Measurements from ENCODE around the gene OPTN.

OPTN gene

DNA sequence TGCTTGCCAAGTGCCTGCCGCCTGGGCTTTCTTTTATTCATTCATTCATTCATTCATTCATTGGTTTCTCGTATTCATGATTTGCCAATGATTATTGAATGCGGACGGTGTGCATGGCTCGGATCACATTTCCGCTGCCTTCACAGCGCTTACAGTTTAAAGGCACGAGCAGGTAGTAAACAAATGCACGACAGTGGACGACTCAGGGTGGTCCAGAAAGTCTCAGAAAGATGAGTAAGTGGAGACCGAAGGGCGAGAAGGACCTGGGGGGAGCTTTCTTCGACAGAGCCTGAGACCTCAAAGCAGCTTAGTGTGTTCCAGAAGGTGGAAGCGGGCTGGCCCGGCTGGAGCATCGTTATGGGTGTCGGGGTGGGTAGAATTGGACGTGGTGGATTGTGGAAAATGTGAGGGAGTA is 61.9 kb downstream of the OPTN start:
- H3K9me3 Mint-ChIP-seq = no peaks in the 10 kb centered on the region
- no peak overlapping the region for H3K27ac Mint-ChIP-seq
- peak overlapping the region; percentile 78 to 85 for H3K4me3 Mint-ChIP-seq
- H3K4me1 Mint-ChIP-seq = peaks cover 14 to 21% of the 10 kb centered on the region in 2 donors
- ATAC-seq (replicated peaks) = peak; percentile 8 to 16
- H3K36me3 Mint-ChIP-seq = peaks cover 1 to 11% of the 10 kb centered on the region in 2 donors
- no peak for DNase-seq
- peaks cover 8 to 10% of the 10 kb centered on the region in 2 donors for H3K27me3 Mint-ChIP-seq

DNA sequence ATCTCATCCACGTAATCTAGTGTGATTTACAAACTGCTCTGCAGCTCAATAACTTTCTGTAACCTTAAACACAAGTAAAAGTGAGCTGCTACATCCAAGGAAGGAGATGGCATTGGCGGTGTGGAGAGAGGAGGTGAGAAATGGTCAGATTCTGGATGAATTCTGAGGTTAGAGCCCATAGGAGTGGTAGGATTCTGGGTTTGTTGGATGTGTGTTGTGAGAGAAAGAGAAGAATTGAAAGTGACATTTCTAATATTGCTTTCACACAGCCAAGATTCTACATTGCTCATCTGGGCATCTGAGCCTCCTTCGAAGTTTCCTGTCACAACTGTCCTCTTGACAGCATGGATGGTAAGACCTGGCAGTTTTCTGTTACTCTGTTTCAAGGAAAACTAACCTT is 63.9 kb downstream of the OPTN start:
- H3K36me3 Mint-ChIP-seq = peaks cover 5 to 14% of the 10 kb centered on the region in 2 donors
- no peak overlapping the region for H3K4me3 Mint-ChIP-seq
- ATAC-seq (replicated peaks) (no peak), DNase-seq (no peak)
- peaks cover 2 to 8% of the 10 kb centered on the region in 2 donors for H3K27me3 Mint-ChIP-seq
- no peak overlapping the region for H3K27ac Mint-ChIP-seq
- H3K4me1 Mint-ChIP-seq = peaks cover 14 to 21% of the 10 kb centered on the region in 2 donors
- H3K9me3 Mint-ChIP-seq = no peaks in the 10 kb centered on the region

DNA sequence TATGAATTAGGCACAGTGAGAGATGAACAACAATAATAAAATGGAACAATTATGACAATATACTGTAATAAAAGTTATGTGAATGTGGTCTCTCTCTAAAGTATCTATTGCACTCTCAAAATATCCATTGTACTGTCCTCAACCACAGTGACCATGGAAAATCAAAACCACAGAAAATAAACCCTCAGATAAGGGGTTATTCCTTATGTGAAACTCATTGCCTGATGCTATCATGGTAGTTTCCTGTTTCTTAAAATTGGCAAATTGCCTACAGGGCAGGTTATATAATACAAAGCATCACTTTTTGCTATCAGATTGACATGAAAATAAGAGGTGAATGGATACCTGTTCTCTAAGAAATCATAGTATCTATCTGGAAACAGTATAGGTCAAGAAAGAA is 65.2 kb downstream of the OPTN start:
- Mint-ChIP-seq H3K27me3 (peaks cover 0 to 8% of the 10 kb centered on the region in 2 donors), H3K9me3 (no peaks in the 10 kb centered on the region), H3K4me3 (no peak overlapping the region), H3K4me1 (peaks cover 14 to 21% of the 10 kb centered on the region in 2 donors), H3K27ac (no peak overlapping the region), H3K36me3 (peaks cover 5 to 14% of the 10 kb centered on the region in 2 donors)
- DNase-seq (no peak), ATAC-seq (replicated peaks) (no peak)

DNA sequence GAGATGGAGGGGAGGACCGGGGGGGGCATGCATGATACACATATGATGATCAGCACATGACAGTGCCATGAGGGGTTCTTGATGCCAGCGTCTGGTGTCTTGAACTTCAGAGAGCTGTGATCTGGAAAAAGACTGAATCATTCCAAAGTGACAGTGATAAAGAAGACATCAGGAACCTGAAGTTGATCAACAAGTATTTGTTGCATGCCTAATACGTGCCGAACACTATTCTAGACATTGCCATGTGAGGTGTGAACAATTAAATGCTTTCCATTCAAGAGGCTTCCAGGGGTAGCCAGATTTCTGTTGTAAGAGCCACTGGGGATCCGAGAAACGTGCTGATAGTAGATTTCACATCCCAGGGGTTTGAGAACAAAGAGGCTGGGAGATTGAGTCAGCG is 67.6 kb downstream of the OPTN start:
- Mint-ChIP-seq H3K9me3 (no peaks in the 10 kb centered on the region), H3K36me3 (peaks cover 5 to 14% of the 10 kb centered on the region in 2 donors), H3K4me3 (no peak overlapping the region), H3K27me3 (no peaks in the 10 kb centered on the region), H3K4me1 (peaks cover under 1 to 2% of the 10 kb centered on the region in 2 donors), H3K27ac (no peak overlapping the region)
- DNase-seq (no peak), ATAC-seq (replicated peaks) (no peak)

DNA sequence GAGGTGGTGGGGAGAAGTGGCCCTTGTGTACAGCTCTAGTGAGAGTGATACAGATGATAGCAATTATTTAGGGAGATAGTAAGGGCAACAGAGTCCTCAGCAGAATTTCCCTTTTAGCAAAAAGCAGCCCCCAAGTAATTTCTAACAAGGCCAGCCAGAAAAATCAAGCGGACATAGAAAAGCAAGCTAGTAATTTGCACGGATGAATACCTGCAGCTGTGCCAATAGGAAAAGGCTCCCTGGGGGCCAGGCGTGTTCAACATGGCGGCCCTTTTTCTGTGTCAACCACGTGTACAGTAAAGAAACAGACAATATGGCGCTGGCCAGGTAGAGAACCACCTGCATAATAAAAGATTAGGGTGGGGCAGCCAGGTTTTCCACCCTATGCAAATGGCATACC is 68.8 kb downstream of the OPTN start:
- DNase-seq (no peak), ATAC-seq (replicated peaks) (no peak)
- no peaks in the 10 kb centered on the region for H3K9me3 Mint-ChIP-seq
- peaks cover 0 to under 1% of the 10 kb centered on the region in 2 donors for H3K4me1 Mint-ChIP-seq
- H3K27ac Mint-ChIP-seq = no peak overlapping the region
- H3K4me3 Mint-ChIP-seq = no peak overlapping the region
- H3K36me3 Mint-ChIP-seq = peaks cover 12 to 26% of the 10 kb centered on the region in 2 donors
- no peaks in the 10 kb centered on the region for H3K27me3 Mint-ChIP-seq

DNA sequence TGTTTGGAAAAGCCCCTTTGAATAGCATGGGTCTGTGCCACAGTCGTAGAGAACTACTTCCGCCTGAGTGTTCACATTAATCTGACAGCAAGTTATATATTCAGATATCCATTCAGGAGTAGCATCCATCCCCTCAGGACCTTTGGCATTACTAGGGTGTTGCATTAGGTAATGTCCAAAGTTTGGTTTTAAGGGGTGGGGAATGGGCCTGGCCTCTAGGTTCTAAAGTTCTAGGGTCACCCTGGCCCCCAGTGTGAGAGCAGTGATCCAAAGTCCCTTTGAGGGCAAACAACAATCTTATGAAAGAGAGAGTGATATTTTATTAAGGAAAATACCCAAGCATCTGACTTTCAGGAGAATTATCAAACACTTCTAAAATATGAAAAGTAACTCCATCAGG is 73.7 kb downstream of the OPTN start:
- Mint-ChIP-seq H3K4me3 (no peak overlapping the region), H3K27ac (no peak overlapping the region), H3K9me3 (no peaks in the 10 kb centered on the region), H3K27me3 (no peaks in the 10 kb centered on the region), H3K4me1 (no peaks in the 10 kb centered on the region), H3K36me3 (peaks cover 11 to 26% of the 10 kb centered on the region in 2 donors)
- DNase-seq = no peak
- ATAC-seq (replicated peaks) = no peak

DNA sequence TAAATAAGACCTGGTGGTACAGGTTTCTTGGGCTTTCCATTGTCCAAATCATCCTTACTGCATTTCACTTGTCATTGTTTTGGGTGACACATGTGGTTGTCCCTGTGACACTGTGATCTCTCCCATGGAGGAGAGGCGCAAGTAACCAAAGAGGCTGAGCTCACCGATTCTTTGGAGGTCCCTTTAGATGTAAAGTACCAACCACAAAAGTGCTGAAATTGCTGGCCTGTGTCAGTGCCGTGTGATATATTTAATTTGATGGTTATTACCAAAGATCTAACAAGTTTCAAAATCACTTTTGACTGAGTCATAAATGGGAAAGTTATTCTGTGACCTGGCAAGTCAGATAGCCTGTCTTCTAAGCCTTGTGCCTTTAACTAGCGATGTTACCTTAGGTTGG is 80.8 kb downstream of the OPTN start:
- H3K4me1 Mint-ChIP-seq = peaks cover 4 to 8% of the 10 kb centered on the region in 2 donors
- peaks cover 20 to 28% of the 10 kb centered on the region in 2 donors for H3K36me3 Mint-ChIP-seq
- DNase-seq (peak; percentile 9), ATAC-seq (replicated peaks) (peak; percentile 54 to 69)
- no peak overlapping the region for H3K4me3 Mint-ChIP-seq
- no peak overlapping the region for H3K27ac Mint-ChIP-seq
- H3K9me3 Mint-ChIP-seq = peaks cover 0 to 5% of the 10 kb centered on the region in 2 donors
- no peaks in the 10 kb centered on the region for H3K27me3 Mint-ChIP-seq

DNA sequence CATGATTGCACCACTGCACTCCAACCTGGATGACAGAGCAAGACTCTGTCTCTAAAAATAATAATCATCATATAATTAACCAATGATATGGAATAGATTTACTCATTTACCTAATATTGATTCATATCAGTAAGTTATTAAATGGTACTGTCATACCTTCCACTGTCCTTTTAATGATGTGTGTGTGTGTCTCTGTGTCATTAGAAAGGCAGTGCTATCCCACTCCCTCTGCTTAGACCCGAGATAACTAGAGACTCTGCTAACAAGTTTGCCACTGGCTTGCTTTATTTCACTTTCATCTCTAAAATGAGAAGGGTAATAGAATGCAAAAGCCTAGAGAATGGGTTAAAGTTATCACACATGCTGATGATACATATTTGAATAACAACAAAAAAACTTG is 82.5 kb downstream of the OPTN start:
- H3K4me1 Mint-ChIP-seq = peaks cover 4 to 8% of the 10 kb centered on the region in 2 donors
- ATAC-seq (replicated peaks) (no peak), DNase-seq (no peak)
- H3K27me3 Mint-ChIP-seq = no peaks in the 10 kb centered on the region
- H3K4me3 Mint-ChIP-seq = no peak overlapping the region
- peaks cover 4 to 8% of the 10 kb centered on the region in 2 donors for H3K9me3 Mint-ChIP-seq
- H3K27ac Mint-ChIP-seq = no peak overlapping the region
- peaks cover 23 to 43% of the 10 kb centered on the region in 2 donors for H3K36me3 Mint-ChIP-seq

DNA sequence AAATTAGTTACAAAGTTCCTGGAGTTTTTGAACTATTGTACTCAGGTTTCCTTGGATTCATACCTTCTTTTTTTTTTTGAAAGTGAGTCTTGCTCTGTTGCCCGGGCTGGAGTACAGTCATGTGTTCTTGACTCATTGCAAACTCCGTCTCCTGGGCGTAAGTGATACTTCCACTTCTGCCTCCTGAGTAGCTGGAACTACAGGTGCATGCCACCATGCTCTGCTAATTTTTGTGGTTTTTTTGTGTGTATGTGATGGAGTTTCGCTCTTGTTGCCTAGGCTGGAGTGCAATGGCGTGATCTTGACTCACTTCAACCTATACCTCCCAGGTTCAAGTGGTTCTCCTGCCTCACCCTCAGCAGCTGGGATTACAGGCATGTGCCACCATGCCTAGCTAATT is 83.7 kb downstream of the OPTN start:
- H3K36me3 Mint-ChIP-seq = peaks cover 23 to 41% of the 10 kb centered on the region in 2 donors
- peak overlapping the region; percentile 94 for H3K27ac Mint-ChIP-seq
- peaks cover 4 to 8% of the 10 kb centered on the region in 2 donors for H3K9me3 Mint-ChIP-seq
- ATAC-seq (replicated peaks) (peak; percentile 91), DNase-seq (peak; percentile 40)
- H3K4me3 Mint-ChIP-seq = no peak overlapping the region
- H3K27me3 Mint-ChIP-seq = no peaks in the 10 kb centered on the region
- H3K4me1 Mint-ChIP-seq = peaks cover 4 to 8% of the 10 kb centered on the region in 2 donors

DNA sequence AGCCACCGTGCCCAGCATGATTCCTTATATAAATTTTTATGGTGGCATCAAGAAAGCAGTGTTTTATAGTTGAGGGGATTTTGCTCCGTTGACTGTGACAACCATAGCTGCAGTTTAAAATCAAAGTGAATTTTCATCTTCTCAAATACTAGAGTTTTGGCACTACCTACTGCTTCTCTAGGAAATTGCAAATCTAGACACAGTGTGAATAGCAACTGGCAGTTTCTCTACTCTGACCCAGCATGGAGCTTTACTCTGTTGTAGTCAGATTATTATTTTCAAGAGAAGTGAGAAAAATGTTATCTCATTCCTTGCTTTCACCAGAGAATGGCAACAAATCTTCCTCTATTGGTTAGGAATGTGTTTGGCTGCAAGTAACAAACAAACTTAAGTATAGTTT is 84.3 kb downstream of the OPTN start:
- no peak for ATAC-seq (replicated peaks)
- Mint-ChIP-seq H3K4me3 (no peak overlapping the region), H3K4me1 (peaks cover 4 to 8% of the 10 kb centered on the region in 2 donors), H3K27ac (peak overlapping the region; percentile 94), H3K9me3 (peaks cover 4 to 8% of the 10 kb centered on the region in 2 donors), H3K36me3 (peaks cover 21 to 40% of the 10 kb centered on the region in 2 donors), H3K27me3 (no peaks in the 10 kb centered on the region)
- no peak for DNase-seq

DNA sequence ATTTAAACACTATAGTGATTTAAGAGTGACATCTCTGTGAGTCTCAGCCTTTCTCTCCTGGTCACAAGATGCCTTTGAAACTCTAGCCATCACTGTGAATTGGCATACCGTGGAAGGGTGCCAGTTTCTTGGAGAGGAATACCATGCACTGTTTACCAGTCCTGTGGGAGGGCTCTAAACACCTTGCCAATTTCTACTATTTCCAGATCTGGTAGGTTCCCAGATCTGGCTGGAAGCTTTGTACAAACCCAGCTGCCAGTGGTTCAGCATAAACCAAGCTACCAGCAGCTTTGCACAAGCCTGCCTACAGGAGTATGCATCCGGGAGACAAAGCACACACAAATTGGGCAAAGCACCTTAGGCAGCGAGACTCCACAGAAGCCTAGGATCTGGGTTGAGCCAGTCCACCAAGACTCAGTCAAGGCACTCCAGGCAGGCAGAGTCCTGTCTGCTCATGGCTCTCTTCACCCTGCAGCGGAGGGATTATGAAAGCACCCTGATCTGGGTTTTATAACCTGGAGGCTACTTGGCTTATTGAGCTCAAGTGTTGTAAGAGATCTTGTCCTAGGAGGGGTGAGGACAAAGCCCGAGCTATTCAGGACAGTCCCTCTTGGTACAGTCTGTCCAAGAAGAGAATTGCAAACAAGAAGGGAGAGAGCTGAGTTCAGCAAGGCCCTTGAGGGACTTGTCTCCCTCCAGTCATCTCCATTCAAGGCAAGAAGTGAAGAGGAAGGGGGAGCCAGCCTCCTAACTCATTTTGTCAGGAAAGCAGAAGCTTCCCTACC is 85.0 kb downstream of the OPTN start:
- ATAC-seq (replicated peaks) = no peak
- peaks cover 4 to 8% of the 10 kb centered on the region in 2 donors for H3K4me1 Mint-ChIP-seq
- H3K27me3 Mint-ChIP-seq = no peaks in the 10 kb centered on the region
- no peak for DNase-seq
- no peak overlapping the region for H3K27ac Mint-ChIP-seq
- peaks cover 4 to 8% of the 10 kb centered on the region in 2 donors for H3K9me3 Mint-ChIP-seq
- peaks cover 21 to 40% of the 10 kb centered on the region in 2 donors for H3K36me3 Mint-ChIP-seq
- no peak overlapping the region for H3K4me3 Mint-ChIP-seq

DNA sequence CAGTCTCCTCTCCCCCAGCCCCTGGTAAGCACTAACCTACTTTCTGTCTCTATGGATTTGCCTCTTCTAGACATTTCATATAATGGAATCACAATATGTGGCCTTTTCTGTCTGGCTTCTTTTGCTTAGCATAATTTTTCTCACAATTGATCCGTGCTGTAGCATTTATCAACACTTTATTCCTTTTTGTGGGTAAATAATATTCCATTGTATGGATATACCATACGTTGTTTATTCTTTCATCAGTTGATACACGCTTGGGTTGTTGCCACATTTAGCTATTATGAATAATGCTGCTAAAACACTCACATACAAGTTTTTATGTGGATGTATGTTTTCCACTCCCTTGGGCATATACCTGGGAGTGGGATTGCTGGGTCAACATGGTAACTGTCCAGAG is 87.2 kb downstream of the OPTN start:
- no peak for DNase-seq
- Mint-ChIP-seq H3K27ac (no peak overlapping the region), H3K4me3 (no peak overlapping the region), H3K27me3 (no peaks in the 10 kb centered on the region), H3K9me3 (peaks cover 4 to 8% of the 10 kb centered on the region in 2 donors), H3K36me3 (peaks cover 23 to 37% of the 10 kb centered on the region in 2 donors), H3K4me1 (peaks cover 4 to 8% of the 10 kb centered on the region in 2 donors)
- ATAC-seq (replicated peaks) = no peak
